Hematopoietic multipotent progenitor cell treated with erythropoietin and hydrocortisone succinate and interleukin-3 and kit ligand, for 8 days (in vitro differentiated cells): ENCODE measurements around the gene NEK6.

Experiments
- DNase-seq: peaks from one replicate; pipeline ENCODE4 v3.0.0-alpha.2; 2015

Gene NEK6

GRCh38 chr9:124386201-124386600 is 128.5 kb downstream of the NEK6 start:
- no peak for DNase-seq

GRCh38 chr9:124388275-124389048 is 130.7 kb downstream of the NEK6 start:
- DNase-seq, result peak; percentile 94

- DNase-seq, result no peak
Measured at GRCh38 chr9:124389146-124389939, 131.6 kb downstream of the NEK6 start.

GRCh38 chr9:124390794-124391658 is 133.3 kb downstream of the NEK6 start:
- DNase-seq, result no peak

- no peak for DNase-seq
Measured at GRCh38 chr9:124392254-124392870, 134.6 kb downstream of the NEK6 start.

- peak; percentile 44 for DNase-seq
Measured at GRCh38 chr9:124392871-124393460, 135.2 kb downstream of the NEK6 start.

GRCh38 chr9:124394167-124394566 is 136.4 kb downstream of the NEK6 start:
- no peak for DNase-seq

GRCh38 chr9:124394596-124394995 is 136.8 kb downstream of the NEK6 start:
- DNase-seq, result peak; percentile 20

GRCh38 chr9:124395826-124396225 is 138.1 kb downstream of the NEK6 start:
- DNase-seq, result no peak

- no peak for DNase-seq
Measured at GRCh38 chr9:124398191-124398935, 140.6 kb downstream of the NEK6 start.

GRCh38 chr9:124399323-124399967 is 141.7 kb downstream of the NEK6 start:
- DNase-seq, result no peak

- no peak for DNase-seq
Measured at GRCh38 chr9:124399968-124400940, 142.5 kb downstream of the NEK6 start.
